Uterus (tissue), 2 donors: Measurements from ENCODE around the gene NDUFA8.

ENCODE experiments used
- POLR2A ChIP-seq, 2 donors: fragments of 450-650 bp; IDR thresholded peaks; one replicate each; pipeline ENCODE4 v1.6.1; 2016; ENCODE audit warnings: antibody characterized with exemption in 2 of 2, mild to moderate bottlenecking in 1 of 2, moderate library complexity in 1 of 2
- TF ChIP-seq, protein P1 (sequence below), 4 experiments: fragments of 200-600 bp in 2 of 4; fragments of 450-650 bp in 2 of 4; sonication (generic) in 2 of 4; IDR thresholded peaks; one replicate each; pipeline ENCODE4 v1.5.1; 2016 to 2019; ENCODE audit warnings: antibody characterized with exemption in 4 of 4, mild to moderate bottlenecking in 2 of 4, moderate library complexity in 1 of 4

DNA sequence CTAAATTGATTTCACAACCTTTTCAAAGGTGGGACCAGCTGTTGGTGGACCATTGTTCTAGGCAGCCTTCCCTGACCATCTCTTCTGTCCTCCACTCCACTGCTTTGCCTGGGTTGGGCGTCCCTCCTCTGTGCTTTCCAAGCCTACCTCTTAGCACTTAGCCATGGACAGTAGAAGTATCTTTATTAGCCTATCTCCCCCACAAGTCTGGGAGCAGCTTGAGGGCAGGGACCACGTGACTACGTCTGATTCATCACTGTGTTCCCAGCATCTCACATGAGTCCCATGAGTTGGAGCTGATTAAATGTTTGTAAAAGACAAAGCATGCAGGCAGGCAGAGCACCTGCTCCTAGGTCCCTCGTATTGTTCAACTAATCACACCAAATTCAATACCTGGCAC, 21.1 kb upstream of the NDUFA8 start:
- no peak for TF ChIP-seq POLR2A (IDR thresholded peaks at IDR 0.05)
- TF ChIP-seq, protein P1, sequence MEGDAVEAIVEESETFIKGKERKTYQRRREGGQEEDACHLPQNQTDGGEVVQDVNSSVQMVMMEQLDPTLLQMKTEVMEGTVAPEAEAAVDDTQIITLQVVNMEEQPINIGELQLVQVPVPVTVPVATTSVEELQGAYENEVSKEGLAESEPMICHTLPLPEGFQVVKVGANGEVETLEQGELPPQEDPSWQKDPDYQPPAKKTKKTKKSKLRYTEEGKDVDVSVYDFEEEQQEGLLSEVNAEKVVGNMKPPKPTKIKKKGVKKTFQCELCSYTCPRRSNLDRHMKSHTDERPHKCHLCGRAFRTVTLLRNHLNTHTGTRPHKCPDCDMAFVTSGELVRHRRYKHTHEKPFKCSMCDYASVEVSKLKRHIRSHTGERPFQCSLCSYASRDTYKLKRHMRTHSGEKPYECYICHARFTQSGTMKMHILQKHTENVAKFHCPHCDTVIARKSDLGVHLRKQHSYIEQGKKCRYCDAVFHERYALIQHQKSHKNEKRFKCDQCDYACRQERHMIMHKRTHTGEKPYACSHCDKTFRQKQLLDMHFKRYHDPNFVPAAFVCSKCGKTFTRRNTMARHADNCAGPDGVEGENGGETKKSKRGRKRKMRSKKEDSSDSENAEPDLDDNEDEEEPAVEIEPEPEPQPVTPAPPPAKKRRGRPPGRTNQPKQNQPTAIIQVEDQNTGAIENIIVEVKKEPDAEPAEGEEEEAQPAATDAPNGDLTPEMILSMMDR (IDR thresholded peaks at IDR 0.05), result no peak
